Type B pancreatic cell (in vitro differentiated cells): ENCODE results near the gene HYLS1. TPM values are rescaled to one million over a fixed set of nuclear protein-coding genes. Genes with fewer than 3 reads are reported as not detected.

Source experiments
- DNase-seq: peaks from one replicate; pipeline ENCODE4 v3.0.0; 2021; ENCODE audit warnings: mixed read lengths; ENCODE audit not compliant: unreplicated experiment; ENCODE audit errors: extremely low spot score
- H3K27ac Mint-ChIP-seq: 2 replicates; pipeline ENCODE4 v1.8.0; 2021; ENCODE audit warnings: mild to moderate bottlenecking, mixed read lengths
- H3K27me3 Mint-ChIP-seq: 2 replicates; pipeline ENCODE4 v1.8.0; 2021; ENCODE audit warnings: mixed read lengths
- H3K36me3 Mint-ChIP-seq: 2 replicates; pipeline ENCODE4 v1.8.0; 2021; ENCODE audit warnings: mixed read lengths
- H3K4me1 Mint-ChIP-seq: one replicate; pipeline ENCODE4 v1.8.0; 2021; ENCODE audit warnings: mixed read lengths; ENCODE audit not compliant: unreplicated experiment
- H3K4me3 Mint-ChIP-seq: 2 replicates; pipeline ENCODE4 v1.8.0; 2021; ENCODE audit warnings: mild to moderate bottlenecking, mixed read lengths
- H3K9me3 Mint-ChIP-seq: 2 replicates; pipeline ENCODE4 v1.8.0; 2021; ENCODE audit warnings: mixed read lengths
- CTCF ChIP-seq: fragments of 200-600 bp; sonication (generic); conservative IDR thresholded peaks from 2 replicates; pipeline ENCODE4 v1.5.0; 2021; ENCODE audit warnings: antibody characterized with exemption, mild to moderate bottlenecking
- total RNA-seq: library from RNA; stranded (reverse); gene quantifications from 2 replicates; pipeline ENCODE4 v1.2.1, GENCODE V29; 2021; ENCODE audit warnings: low replicate concordance

Gene HYLS1
- total RNA-seq, 1 donor from 2014 or later: 6.5 TPM

- Mint-ChIP-seq H3K27me3 (peaks cover 13% of the 10 kb centered on the region), H3K9me3 (no peaks in the 10 kb centered on the region), H3K4me1 (peaks cover 45% of the 10 kb centered on the region), H3K4me3 (no peak overlapping the region), H3K36me3 (no peaks in the 10 kb centered on the region), H3K27ac (no peak overlapping the region)
- no peak for TF ChIP-seq CTCF
- DNase-seq: no peak
Observed at GRCh38 chr11:125942771-125943428, 55.4 kb downstream of the HYLS1 start.

DNA sequence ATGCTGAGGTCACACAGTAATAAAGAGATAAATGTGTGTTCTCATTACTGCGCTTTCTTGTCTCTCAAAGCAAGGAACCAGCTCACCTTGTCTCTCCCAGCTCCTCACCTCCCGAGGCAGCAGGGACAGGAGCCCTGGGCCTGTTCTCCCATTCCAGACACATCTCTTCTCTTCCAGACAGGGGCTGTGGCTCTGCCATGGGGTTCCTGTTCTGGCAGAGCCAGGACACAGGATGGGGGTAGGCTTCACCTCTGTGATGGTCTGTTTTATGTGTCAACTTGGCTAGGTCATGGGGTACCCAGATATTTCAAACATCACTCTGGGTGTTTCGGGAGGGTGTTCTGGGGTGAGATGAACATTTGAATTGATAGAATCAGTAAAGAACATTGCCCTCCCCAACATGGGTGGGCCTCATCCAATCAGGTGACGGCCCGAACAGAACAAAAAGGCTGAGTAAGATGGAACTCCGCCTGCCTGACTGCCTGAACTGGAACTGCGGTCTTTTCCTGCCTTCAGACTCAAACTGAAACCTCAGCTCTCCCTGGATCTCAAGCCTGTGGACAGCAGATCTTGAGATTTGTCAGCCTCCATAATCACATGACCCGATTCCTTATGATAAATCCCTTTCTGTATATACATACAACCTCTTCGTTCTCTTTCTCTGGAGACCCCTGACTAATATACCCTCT is 56.3 kb downstream of the HYLS1 start:
- Mint-ChIP-seq H3K27me3 (peaks cover 13% of the 10 kb centered on the region), H3K4me1 (peaks cover 37% of the 10 kb centered on the region), H3K4me3 (no peak overlapping the region), H3K9me3 (no peaks in the 10 kb centered on the region), H3K27ac (no peak overlapping the region), H3K36me3 (no peaks in the 10 kb centered on the region)
- TF ChIP-seq CTCF: no peak
- no peak for DNase-seq

DNA sequence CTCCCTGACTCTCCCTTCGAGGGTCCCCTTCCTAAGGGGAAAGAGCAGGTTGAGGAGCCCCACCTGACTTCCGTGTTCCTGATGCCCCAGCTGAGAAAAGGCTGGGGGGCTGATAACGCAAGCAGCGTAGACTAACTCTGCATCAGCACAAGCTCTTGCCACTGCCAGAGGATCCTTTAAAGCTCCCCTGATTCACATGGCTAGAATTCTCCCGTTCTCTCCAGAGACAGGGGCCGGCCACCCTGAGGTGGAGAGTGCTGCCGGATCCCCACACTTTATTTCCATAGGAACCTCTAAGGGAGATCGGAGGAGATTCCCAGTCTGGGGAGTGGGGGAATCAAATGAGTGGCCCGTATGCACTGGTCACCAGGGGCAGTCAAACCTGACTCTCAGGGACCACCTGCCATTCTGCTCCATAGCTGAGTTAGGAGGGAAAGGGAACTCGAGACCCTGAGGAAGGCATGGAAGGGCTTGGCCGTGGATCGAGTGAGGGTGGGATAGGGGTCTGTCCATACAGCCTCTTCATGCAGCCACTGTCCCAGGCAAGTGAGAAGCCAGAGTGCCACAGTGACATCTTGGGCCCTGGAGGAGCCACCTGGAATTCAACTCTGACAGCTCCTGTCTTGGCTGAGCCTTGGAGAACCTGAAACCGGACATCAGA is 57.0 kb downstream of the HYLS1 start:
- Mint-ChIP-seq H3K27me3 (peaks cover 13% of the 10 kb centered on the region), H3K36me3 (no peaks in the 10 kb centered on the region), H3K4me1 (peaks cover 33% of the 10 kb centered on the region), H3K9me3 (no peaks in the 10 kb centered on the region), H3K27ac (no peak overlapping the region), H3K4me3 (no peak overlapping the region)
- no peak for DNase-seq
- no peak for TF ChIP-seq CTCF

GRCh38 chr11:125945011-125945796 is 57.7 kb downstream of the HYLS1 start:
- peak; percentile 29 for DNase-seq
- no peak for TF ChIP-seq CTCF
- H3K27me3 Mint-ChIP-seq: peaks cover 13% of the 10 kb centered on the region
- no peaks in the 10 kb centered on the region for H3K9me3 Mint-ChIP-seq
- H3K36me3 Mint-ChIP-seq: no peaks in the 10 kb centered on the region
- H3K27ac Mint-ChIP-seq: no peak overlapping the region
- no peak overlapping the region for H3K4me3 Mint-ChIP-seq
- peaks cover 33% of the 10 kb centered on the region for H3K4me1 Mint-ChIP-seq

GRCh38 chr11:125945797-125946520 is 58.5 kb downstream of the HYLS1 start, which contains the start of gene VSIG10L2:
Gene VSIG10L2 (plus strand): TSS chr11:125946044. CDS start chr11:125946056, 12 bp downstream.
- peak; percentile 43 for DNase-seq
- peaks cover 13% of the 10 kb centered on the region for H3K27me3 Mint-ChIP-seq
- no peaks in the 10 kb centered on the region for H3K36me3 Mint-ChIP-seq
- H3K4me1 Mint-ChIP-seq: peaks cover 30% of the 10 kb centered on the region
- no peaks in the 10 kb centered on the region for H3K9me3 Mint-ChIP-seq
- no peak within 1 kb of the TSS for H3K27ac Mint-ChIP-seq
- no peak within 1 kb of the TSS for H3K4me3 Mint-ChIP-seq
- TF ChIP-seq CTCF: no peak
